Measurements from ENCODE around the gene PDE6B.

DNA sequence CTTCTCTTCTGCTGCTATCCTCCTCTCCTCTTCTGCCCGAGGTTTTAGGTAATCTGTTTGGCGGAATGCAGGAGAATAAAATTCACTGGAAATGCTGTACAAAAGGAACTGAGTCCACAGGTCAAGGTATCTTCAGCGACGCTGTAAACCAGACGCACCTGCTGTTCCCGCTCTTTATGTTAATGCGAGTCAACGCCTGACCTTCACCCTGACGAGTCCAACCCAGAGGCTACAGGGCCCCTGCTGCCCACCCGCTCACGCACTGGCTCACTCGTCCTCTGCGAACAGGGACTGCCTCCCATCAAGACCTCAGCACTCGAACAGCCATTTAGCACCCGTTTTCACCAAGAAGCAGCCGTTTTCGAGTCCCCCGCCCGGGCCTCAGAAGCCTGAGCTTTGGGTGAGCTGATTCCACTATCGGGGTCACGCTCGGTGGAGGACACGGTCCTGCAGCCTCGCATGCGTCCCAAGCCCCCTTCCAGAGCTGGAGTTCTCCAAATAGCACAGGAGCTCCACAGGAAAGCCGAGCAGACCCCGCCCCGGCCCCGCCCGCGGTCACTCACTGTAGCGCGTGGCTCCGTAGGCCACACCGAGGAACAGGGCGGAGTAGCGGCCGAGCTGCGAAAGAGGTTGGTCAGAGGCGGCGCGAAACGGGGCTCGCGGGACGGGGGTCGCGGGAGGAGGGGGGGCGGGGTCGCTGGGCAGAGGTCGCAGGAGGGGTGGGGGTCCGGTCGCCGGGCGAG is 48.1 kb downstream of the PDE6B start:
- TF ChIP-seq, protein P1, sequence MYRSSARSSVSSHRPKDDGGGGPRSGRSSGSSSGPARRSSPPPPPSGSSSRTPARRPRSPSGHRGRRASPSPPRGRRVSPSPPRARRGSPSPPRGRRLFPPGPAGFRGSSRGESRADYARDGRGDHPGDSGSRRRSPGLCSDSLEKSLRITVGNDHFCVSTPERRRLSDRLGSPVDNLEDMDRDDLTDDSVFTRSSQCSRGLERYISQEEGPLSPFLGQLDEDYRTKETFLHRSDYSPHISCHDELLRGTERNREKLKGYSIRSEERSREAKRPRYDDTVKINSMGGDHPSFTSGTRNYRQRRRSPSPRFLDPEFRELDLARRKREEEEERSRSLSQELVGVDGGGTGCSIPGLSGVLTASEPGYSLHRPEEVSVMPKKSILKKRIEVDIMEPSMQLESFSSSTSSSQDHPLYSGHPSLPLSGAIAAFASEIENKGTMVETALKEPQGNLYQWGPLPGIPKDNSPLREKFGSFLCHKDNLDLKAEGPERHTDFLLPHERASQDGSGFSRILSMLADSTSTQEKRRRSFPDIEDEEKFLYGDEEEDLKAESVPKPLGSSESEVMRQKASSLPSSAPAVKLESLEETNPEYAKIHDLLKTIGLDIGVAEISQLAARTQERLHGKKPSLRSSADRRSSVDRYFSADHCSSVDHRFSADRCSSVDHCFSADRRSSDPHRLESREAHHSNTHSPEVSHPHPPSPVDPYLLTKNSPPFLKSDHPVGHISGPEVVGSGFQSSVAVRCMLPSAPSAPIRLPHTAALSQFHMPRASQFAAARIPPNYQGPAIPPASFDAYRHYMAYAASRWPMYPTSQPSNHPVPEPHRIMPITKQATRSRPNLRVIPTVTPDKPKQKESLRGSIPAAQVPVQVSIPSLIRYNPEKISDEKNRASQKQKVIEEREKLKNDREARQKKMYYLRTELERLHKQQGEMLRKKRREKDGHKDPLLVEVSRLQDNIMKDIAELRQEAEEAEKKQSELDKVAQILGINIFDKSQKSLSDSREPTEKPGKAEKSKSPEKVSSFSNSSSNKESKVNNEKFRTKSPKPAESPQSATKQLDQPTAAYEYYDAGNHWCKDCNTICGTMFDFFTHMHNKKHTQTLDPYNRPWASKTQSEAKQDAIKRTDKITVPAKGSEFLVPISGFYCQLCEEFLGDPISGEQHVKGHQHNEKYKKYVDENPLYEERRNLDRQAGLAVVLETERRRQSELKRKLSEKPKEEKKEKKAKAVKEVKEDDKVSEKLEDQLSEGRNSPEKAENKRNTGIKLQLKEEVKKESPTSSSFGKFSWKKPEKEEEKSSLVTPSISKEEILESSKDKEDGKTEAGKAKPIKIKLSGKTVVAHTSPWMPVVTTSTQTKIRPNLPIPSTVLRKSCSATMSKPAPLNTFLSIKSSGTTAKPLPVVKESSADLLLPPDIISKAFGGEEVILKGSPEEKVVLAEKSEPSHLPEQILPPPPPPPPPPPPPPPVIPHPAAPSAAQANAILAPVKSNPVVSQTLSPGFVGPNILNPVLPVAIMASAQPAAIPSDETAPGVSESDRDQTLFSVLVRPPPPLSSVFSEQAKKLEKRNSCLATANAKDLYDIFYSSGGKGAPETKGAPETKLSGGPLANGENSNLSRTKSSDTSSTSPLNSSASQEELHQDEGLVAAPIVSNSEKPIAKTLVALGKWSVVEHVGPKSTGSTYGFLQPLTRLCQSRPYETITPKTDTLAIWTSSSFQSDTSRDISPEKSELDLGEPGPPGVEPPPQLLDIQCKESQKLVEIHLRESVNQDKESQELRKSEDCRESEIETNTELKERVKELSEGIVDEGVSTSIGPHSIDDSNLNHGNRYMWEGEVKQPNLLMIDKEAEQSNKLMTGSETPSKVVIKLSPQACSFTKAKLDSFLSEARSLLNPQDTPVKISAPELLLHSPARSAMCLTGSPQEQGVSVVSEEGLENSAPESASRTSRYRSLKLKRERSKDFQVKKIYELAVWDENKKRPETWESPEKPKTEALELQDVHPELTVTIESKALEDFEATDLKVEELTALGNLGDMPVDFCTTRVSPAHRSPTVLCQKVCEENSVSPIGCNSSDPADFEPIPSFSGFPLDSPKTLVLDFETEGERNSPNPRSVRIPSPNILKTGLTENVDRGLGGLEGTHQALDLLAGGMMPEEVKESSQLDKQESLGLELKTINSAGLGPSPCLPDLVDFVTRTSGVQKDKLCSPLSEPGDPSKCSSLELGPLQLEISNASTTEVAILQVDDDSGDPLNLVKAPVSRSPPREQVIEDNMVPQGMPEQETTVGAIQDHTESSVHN (CRISPR knock-in tag; IDR thresholded peaks at IDR 0.05) = no peak
- TF ChIP-seq, protein P2, sequence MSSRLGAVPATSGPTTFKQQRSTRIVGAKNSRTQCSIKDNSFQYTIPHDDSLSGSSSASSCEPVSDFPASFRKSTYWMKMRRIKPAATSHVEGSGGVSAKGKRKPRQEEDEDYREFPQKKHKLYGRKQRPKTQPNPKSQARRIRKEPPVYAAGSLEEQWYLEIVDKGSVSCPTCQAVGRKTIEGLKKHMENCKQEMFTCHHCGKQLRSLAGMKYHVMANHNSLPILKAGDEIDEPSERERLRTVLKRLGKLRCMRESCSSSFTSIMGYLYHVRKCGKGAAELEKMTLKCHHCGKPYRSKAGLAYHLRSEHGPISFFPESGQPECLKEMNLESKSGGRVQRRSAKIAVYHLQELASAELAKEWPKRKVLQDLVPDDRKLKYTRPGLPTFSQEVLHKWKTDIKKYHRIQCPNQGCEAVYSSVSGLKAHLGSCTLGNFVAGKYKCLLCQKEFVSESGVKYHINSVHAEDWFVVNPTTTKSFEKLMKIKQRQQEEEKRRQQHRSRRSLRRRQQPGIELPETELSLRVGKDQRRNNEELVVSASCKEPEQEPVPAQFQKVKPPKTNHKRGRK (CRISPR knock-in tag; IDR thresholded peaks at IDR 0.05) = no peak
- no peak for TF ChIP-seq DNMT1 (CRISPR knock-in tag; IDR thresholded peaks at IDR 0.05)
- TF ChIP-seq, protein P3, sequence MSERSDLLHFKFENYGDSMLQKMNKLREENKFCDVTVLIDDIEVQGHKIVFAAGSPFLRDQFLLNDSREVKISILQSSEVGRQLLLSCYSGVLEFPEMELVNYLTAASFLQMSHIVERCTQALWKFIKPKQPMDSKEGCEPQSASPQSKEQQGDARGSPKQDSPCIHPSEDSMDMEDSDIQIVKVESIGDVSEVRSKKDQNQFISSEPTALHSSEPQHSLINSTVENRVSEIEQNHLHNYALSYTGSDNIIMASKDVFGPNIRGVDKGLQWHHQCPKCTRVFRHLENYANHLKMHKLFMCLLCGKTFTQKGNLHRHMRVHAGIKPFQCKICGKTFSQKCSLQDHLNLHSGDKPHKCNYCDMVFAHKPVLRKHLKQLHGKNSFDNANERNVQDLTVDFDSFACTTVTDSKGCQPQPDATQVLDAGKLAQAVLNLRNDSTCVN (CRISPR knock-in tag; IDR thresholded peaks at IDR 0.05; ENCODE audit: borderline replicate concordance) = no peak
